Mesodermal cell (in vitro differentiated cells): ENCODE measurements around the gene KCNK3.

Experiments used
- H3K27ac ChIP-seq: 2 replicates; pipeline ENCODE4 v1.7.0; 2013; ENCODE audit warnings: mild to moderate bottlenecking, low read depth, low read length, moderate library complexity; ENCODE audit not compliant: severe bottlenecking
- H3K36me3 ChIP-seq: 2 replicates; pipeline ENCODE4 v1.7.1; 2013; ENCODE audit warnings: mild to moderate bottlenecking, low read length, moderate library complexity; ENCODE audit not compliant: control insufficient read depth, insufficient read depth
- H3K4me1 ChIP-seq: one replicate; pipeline ENCODE4 v1.7.1; 2013; ENCODE audit warnings: mild to moderate bottlenecking, low read length; ENCODE audit not compliant: insufficient read depth, control insufficient read depth, poor library complexity, severe bottlenecking
- H3K4me3 ChIP-seq: 2 replicates; pipeline ENCODE4 v1.7.0; 2013; ENCODE audit warnings: low read length, control low read depth, mild to moderate bottlenecking; ENCODE audit not compliant: insufficient read depth, poor library complexity, severe bottlenecking; ENCODE audit errors: extremely low read depth
- H3K9me3 ChIP-seq: 2 replicates; pipeline ENCODE4 v1.7.1; 2013; ENCODE audit warnings: mild to moderate bottlenecking, low read length, moderate library complexity; ENCODE audit not compliant: control insufficient read depth
- WGBS, 2 experiments: methylation state at CpG; one replicate each; pipeline ENCODE4 v1.1.5; 2013; ENCODE audit warnings: missing lambda C conversion rate in 2 of 2; ENCODE audit not compliant: insufficient coverage in 2 of 2; 5-methylcytosine and 5-hydroxymethylcytosine counted together

Gene KCNK3

DNA sequence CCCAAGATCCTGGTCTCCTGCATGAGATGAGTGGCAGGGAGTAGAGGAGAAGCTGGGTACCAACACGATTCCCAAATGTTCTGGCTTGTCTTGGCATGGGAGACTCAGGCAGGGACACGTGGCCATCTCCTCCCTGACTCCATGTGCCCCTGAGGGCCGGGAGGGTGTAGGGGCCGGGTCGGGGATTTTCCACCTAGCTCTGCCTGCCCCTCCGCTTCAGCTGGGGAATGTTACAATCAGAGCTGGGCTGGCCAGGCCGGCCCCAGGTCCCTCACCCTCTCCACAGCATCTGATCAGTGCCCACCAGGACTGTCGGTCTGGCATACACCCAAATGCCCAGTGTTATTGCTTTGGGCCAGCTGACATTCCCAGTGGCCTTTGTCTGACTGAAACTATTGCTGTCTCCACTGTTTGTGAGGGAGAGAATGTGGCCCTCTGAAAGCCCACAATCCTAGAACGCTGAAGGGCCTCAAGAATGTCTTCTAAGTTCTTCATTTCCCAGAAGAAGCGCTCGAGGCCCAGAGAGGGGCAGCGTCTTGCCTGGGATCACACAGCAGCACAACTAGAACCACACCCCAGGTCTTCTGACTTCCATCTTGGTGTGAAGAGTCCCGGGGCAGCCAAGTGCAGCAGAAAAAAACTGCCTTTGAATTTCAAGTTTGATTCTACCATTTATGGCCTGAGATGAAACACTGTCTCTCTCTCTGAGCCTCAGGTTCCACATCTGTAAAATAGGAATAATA, 23.2 kb downstream of the KCNK3 start:
- no peak overlapping the region for H3K4me3 ChIP-seq
- peaks cover 6% of the 10 kb centered on the region for H3K4me1 ChIP-seq
- no peak overlapping the region for H3K27ac ChIP-seq
- no peaks in the 10 kb centered on the region for H3K9me3 ChIP-seq
- H3K36me3 ChIP-seq = no peaks in the 10 kb centered on the region
- WGBS, 2 experiments = 85 to 86% methylated on average over 9 to 12 of the region's 13 CpGs

DNA sequence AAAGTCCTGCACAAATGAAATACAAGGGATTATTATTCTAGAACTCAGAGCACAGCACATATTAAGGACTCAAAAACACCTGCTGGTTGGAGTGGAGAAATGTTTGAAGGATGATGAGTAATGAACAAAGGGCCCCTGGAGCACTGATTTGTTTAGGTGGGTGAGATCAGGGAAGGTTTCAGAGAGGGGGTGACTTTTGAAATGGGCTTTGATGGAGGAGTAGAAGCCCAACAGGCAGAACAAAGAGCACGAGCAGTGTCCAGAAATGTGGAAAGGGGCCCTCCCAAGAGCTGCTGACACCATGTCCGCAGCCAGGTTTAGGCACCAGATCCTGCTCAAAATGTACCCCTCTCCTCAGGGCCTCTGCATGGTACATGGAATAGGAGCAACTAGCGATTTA, 23.8 kb downstream of the KCNK3 start:
- Histone ChIP-seq H3K36me3 (no peaks in the 10 kb centered on the region), H3K27ac (no peak overlapping the region), H3K4me3 (no peak overlapping the region), H3K4me1 (peaks cover 12% of the 10 kb centered on the region), H3K9me3 (no peaks in the 10 kb centered on the region)
- 93 to 95% methylated on average over 2 of the region's 3 CpGs for WGBS, 2 experiments

DNA sequence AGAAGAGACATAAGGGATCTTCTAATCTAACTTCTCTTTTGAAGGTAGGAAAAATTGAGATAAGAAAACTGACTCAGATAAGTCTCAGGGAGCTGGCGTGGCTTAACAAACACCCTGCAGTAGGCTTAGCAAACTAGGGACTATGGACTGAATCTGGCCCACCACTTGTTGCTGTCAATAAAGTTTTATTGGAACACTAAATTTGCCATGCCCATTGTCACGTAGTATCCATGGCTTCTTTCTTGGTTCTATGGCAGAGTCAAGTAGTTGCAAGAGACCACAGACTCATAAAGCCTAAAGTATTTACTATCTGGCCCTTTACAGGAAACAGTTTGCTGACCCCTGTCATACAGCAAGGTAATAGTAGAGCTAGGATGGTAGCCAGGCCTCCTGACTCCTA, 24.2 kb downstream of the KCNK3 start:
- H3K9me3 ChIP-seq = no peaks in the 10 kb centered on the region
- H3K36me3 ChIP-seq = no peaks in the 10 kb centered on the region
- no peak overlapping the region for H3K4me3 ChIP-seq
- peaks cover 12% of the 10 kb centered on the region for H3K4me1 ChIP-seq
- WGBS, 2 experiments = 100% methylated on average over 2 of the region's 2 CpGs
- no peak overlapping the region for H3K27ac ChIP-seq

DNA sequence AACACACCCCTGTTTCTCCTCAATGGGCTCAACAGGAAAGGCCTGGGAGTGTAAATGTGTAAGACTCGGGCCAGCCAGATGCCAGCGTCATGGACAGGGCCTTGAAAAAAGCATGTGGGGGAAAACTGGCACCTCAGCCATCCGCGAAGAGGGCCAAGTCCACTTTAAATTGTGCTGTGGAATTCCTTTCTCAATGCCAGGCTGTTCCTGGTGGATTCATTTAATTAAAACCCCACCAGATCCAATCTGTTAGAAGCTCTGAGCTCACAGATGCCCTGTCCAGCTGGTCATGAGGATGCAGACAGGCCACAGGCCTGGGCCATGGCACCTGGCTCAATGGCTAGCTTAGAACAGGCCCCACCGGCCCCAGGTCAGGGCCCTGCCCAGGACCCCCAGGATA, 24.8 kb downstream of the KCNK3 start:
- H3K4me3 ChIP-seq = no peak overlapping the region
- no peaks in the 10 kb centered on the region for H3K9me3 ChIP-seq
- 88 to 98% methylated on average over 1 to 5 of the region's 5 CpGs for WGBS, 2 experiments

DNA sequence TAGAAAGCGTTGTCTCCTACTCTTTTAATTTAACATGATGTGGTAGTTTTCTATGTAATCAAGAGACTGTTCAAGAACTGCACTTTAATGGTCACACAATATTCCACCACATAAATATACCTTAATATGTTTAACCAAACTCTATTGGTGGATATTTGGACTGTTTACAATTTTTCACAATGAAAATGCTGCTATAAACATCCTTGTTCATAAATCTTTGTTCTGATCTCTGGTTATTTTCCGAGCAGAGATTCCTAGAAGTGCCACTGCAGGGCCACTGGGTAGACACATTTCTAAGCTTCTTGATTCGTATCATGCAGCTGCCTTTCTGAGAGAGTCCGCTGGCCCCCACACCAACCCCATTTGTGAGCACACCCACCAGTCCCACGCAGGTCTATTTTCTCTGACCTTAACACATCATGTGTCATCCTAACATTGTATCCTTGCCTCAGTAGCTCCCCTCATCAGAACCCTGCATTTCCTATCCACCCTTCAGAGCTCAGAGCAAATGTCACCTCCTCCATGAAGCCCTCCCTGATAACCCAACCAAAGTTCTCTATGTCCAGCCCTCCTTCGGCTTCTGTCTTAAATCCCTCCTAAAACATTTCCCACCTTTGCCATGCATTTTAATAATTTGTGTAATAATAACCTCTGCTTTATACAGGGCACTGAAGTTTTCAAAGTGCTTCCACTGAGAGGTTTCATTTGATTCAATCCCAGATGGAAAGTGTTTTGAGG, 26.6 kb downstream of the KCNK3 start:
- Histone ChIP-seq H3K27ac (no peak overlapping the region), H3K4me1 (peaks cover 12% of the 10 kb centered on the region), H3K36me3 (no peaks in the 10 kb centered on the region), H3K9me3 (no peaks in the 10 kb centered on the region), H3K4me3 (no peak overlapping the region)
- WGBS, 2 experiments = 59 to 62% methylated on average over 4 of the region's 6 CpGs

More for the DNA sequence above, 24.8 kb downstream of the KCNK3 start:
- Histone ChIP-seq H3K27ac (no peak overlapping the region), H3K4me1 (peaks cover 12% of the 10 kb centered on the region), H3K36me3 (no peaks in the 10 kb centered on the region)

DNA sequence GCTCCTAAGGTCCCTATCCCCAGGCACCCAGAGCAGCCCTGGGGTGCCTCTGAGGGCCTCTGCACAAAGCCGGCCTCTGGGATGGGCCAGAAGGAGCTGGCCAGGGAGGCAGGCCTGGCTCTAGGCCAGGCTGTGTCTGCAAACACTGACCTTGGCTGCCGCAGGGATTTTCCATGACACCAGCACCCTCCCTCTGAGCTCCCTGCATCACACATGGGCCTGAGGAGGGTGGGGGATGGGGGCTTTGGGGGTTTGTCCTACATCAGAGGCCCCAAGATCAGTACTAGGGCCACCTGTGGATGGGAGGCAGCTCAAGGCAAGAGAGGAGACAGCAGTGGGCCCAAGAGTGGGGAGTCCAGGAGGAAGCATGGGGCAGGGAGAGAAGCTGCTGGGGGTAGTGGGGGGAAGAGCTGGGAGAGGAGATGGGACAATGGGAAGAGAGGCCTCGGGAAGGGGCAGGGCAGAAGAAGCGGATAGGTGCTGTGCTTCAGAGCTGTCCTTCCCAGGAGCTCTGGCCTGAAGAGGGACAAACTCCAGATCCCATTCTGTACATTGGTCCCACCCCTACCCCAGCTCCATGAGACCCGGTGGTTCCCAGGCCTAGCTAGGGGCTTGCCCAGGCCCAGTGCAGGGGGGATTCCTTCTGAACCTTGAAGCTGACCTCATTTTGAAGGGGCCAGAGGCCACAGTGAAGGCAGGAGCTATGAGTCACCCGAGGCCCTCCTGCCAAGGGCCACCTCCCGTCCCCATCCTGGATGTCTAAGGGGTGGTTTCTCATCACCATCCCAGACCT, 28.0 kb downstream of the KCNK3 start:
- no peak overlapping the region for H3K4me3 ChIP-seq
- peaks cover 12% of the 10 kb centered on the region for H3K4me1 ChIP-seq
- H3K27ac ChIP-seq = peak overlapping the region; percentile 49
- 90 to 92% methylated on average over 2 to 5 of the region's 7 CpGs for WGBS, 2 experiments
- no peaks in the 10 kb centered on the region for H3K36me3 ChIP-seq
- H3K9me3 ChIP-seq = no peaks in the 10 kb centered on the region

DNA sequence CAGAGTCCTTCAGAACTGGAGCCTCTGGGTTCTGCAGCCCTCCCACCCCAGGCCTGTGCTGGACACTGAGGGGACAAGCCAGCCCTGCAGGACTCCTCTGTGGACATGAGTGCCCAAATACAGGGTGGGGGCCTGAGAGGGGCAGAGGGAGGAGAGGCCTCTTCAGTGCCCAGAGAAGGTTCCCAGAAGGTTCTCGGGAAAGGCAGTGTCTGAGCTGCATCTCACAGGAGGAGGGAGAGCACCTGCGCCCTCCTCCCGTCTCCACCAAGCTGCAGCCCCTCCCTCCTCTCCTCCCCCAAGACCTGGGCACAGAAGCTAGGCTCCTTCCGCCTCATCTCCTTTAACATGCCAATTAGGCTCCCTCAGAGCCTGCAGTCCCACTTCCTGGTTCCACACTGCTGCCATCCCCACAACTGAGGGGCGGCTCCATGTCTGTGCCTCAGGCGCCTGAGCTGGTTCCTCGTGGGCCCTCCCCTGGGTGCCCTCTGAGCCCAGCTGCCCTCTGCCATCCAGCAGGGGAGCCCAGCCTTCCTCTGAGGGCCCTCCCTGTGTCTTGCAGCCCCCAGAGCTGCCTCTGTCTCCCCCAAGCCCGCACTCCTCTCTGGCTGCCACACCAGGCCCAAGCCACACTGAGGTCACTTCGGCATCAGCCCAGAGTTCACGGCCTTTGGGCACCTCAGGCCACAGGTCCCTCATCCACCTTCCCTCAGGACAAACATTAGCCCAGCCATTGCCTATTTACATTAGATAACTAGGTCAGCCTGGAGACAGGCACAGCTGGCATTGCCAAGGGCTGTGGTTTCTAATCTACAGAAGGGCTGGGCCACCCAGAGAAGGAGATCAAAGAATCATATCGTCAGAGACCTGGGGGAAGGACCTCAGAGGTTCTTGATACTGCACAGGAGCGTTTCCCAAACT, 28.9 kb downstream of the KCNK3 start:
- no peaks in the 10 kb centered on the region for H3K36me3 ChIP-seq
- H3K4me3 ChIP-seq = no peak overlapping the region
- no peak overlapping the region for H3K27ac ChIP-seq
- H3K4me1 ChIP-seq = peaks cover 12% of the 10 kb centered on the region
- H3K9me3 ChIP-seq = no peaks in the 10 kb centered on the region
- WGBS, 2 experiments = 84 to 86% methylated on average over 8 to 10 of the region's 12 CpGs

DNA sequence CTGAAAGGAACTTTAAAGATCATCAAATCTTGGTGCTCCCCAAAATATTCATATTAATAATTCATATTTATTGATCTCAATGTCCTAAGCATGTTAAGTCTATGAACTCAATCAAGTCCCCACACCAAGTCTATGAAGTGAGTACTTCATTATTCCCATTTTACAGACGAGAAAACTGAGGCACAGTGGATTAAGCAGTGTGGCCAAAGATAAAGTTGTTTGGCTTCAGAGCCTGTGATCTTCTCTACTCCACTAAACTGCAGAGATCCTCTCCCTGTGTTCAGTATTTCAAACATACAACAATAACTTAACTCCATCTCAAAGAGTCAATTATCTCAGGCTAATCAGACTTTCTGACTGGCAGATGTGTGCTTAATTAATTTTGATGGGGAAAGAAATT, 29.8 kb downstream of the KCNK3 start:
- WGBS, 2 experiments = no CpG with 5 or more reads among the region's 1 CpG
- Histone ChIP-seq H3K4me1 (peaks cover 12% of the 10 kb centered on the region), H3K9me3 (no peaks in the 10 kb centered on the region), H3K4me3 (no peak overlapping the region), H3K36me3 (no peaks in the 10 kb centered on the region), H3K27ac (no peak overlapping the region)

DNA sequence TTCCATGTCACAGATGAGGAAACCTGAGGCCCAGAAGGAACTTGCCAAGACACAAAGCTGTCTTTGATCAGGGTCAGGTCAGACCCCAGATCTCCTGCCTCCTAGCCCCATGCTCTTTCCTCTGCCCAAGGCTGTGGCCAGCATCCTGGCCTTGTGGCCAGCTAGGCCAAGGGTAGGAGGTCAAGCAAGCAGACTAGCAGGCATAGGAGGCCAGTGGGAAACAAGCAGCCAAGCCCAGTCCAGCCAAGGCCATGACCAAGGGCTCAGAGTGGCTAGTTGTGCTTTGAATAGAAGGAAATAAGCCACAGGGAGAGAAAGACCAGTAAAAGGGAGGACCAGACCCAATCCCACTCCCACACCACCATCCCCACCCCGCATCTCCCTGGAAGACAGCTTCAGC, 30.4 kb downstream of the KCNK3 start:
- Histone ChIP-seq H3K4me3 (no peak overlapping the region), H3K36me3 (no peaks in the 10 kb centered on the region), H3K27ac (no peak overlapping the region), H3K4me1 (peaks cover 12% of the 10 kb centered on the region), H3K9me3 (no peaks in the 10 kb centered on the region)
- no CpG with 5 or more reads among the region's 1 CpG for WGBS, 2 experiments

DNA sequence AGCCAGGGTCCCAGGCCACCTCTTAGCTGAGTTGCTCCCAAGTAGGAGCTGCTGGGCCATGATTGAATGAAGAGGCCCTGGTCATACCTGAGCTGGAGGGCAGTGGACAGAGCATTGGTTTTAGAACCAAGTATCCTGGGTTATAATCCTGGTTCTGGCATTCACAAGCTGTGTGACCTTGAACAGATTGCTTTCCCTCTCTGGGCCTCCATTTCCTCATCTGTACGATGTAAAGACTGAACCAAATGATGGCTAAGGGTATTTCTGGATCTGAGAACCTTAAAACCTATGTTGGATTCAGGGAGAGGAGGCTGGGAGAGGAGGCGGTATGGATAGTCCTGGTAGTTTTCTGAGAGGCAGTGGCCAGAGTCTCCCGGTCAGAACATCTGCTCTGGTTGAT, 31.0 kb downstream of the KCNK3 start:
- no peaks in the 10 kb centered on the region for H3K36me3 ChIP-seq
- H3K27ac ChIP-seq = no peak overlapping the region
- peaks cover 12% of the 10 kb centered on the region for H3K4me1 ChIP-seq
- WGBS, 2 experiments = 92 to 94% methylated on average over 3 of the region's 3 CpGs
- no peaks in the 10 kb centered on the region for H3K9me3 ChIP-seq
- no peak overlapping the region for H3K4me3 ChIP-seq
